GM19397 (cell line): ENCODE measurements around the gene MTR.
A peak's percentile ranks its signal among the peaks of the same experiment; 100 is the strongest.

Experiments used
- ATAC-seq: cut with Tn5 transposase; IDR thresholded peaks from one replicate; pipeline ENCODE4 v1.9.1; 2021; ENCODE audit warnings: mild to moderate bottlenecking, moderate library complexity; ENCODE audit not compliant: unreplicated experiment

Gene MTR

GRCh38 chr1:236774926-236775325 lies 20.2 kb upstream of the MTR start:
- no peak for ATAC-seq

- no peak for ATAC-seq
Observed at GRCh38 chr1:236779312-236779711, 15.8 kb upstream of the MTR start.

GRCh38 chr1:236785477-236785876 lies 9.6 kb upstream of the MTR start:
- no peak for ATAC-seq

GRCh38 chr1:236786453-236786852 lies 8.6 kb upstream of the MTR start:
- ATAC-seq, result no peak

GRCh38 chr1:236794585-236795034 lies 482 bp upstream of the MTR start:
- no peak for ATAC-seq

GRCh38 chr1:236795757-236796667 lies 920 bp downstream of the MTR start:
- peak; percentile 28 for ATAC-seq

GRCh38 chr1:236799001-236799400 lies 3.9 kb downstream of the MTR start:
- ATAC-seq, result no peak

- ATAC-seq, result no peak
Observed at GRCh38 chr1:236800002-236800620, 5.0 kb downstream of the MTR start.

- no peak for ATAC-seq
Observed at GRCh38 chr1:236800623-236801022, 5.5 kb downstream of the MTR start.

- no peak for ATAC-seq
Observed at GRCh38 chr1:236802264-236802663, 7.2 kb downstream of the MTR start.

- no peak for ATAC-seq
Observed at GRCh38 chr1:236806634-236807033, 11.5 kb downstream of the MTR start.

GRCh38 chr1:236808005-236808404 lies 12.9 kb downstream of the MTR start:
- ATAC-seq, result no peak

GRCh38 chr1:236808564-236809130 lies 13.6 kb downstream of the MTR start:
- no peak for ATAC-seq

GRCh38 chr1:236809148-236809547 lies 14.1 kb downstream of the MTR start:
- ATAC-seq, result no peak

- ATAC-seq, result no peak
Observed at GRCh38 chr1:236810018-236810417, 14.9 kb downstream of the MTR start.

- no peak for ATAC-seq
Observed at GRCh38 chr1:236812334-236813030, 17.4 kb downstream of the MTR start.

- no peak for ATAC-seq
Observed at GRCh38 chr1:236815941-236816340, 20.8 kb downstream of the MTR start.

GRCh38 chr1:236819856-236820255 lies 24.8 kb downstream of the MTR start:
- no peak for ATAC-seq

GRCh38 chr1:236821091-236821627 lies 26.1 kb downstream of the MTR start:
- ATAC-seq, result no peak

GRCh38 chr1:236823559-236823958 lies 28.5 kb downstream of the MTR start:
- ATAC-seq, result no peak

- no peak for ATAC-seq
Observed at GRCh38 chr1:236829085-236829484, 34.0 kb downstream of the MTR start.
